Lung (tissue), 12 donors: ENCODE data around the gene AP2A2. TPM values are rescaled to one million over a fixed set of nuclear protein-coding genes. Genes with fewer than 3 reads are reported as not detected.

Experiments used
- ATAC-seq: fragments of 200-7000 bp; cut with Tn5 transposase; one replicate; pipeline ENCODE4 v1.9.1; 2020; ENCODE audit warnings: moderate number of reproducible peaks; ENCODE audit not compliant: insufficient read depth, low FRiP score
- DNase-seq, 3 donors: peaks; one replicate each; pipeline ENCODE4 v3.0.0-alpha.2; 2013 to 2017
- H3K27ac ChIP-seq, 2 donors: one replicate each; pipeline ENCODE4 v1.5.1; 2013; ENCODE audit warnings: mild to moderate bottlenecking in 2 of 2, moderate library complexity in 2 of 2, control low read depth in 1 of 2, inconsistent platforms in 1 of 2, low read depth in 1 of 2, low read length in 1 of 2
- H3K27me3 ChIP-seq, 3 donors: one replicate each; pipeline ENCODE4 v1.5.1; 2013; ENCODE audit warnings: low read length in 2 of 3; ENCODE audit not compliant: control insufficient read depth in 3 of 3, insufficient read depth in 3 of 3
- H3K36me3 ChIP-seq, 4 donors: one replicate each; pipeline ENCODE4 v1.5.1; 2013; ENCODE audit warnings: low read length in 4 of 4, mild to moderate bottlenecking in 1 of 4, moderate library complexity in 1 of 4; ENCODE audit not compliant: control insufficient read depth in 4 of 4, insufficient read depth in 4 of 4
- H3K4me1 ChIP-seq, 5 donors: one replicate each; pipeline ENCODE4 v1.5.1; 2013; ENCODE audit warnings: low read length in 5 of 5, mild to moderate bottlenecking in 2 of 5, moderate library complexity in 1 of 5; ENCODE audit not compliant: control insufficient read depth in 5 of 5, insufficient read depth in 5 of 5
- H3K4me3 ChIP-seq: one replicate; pipeline ENCODE4 v1.5.1; 2013; ENCODE audit warnings: mild to moderate bottlenecking, control low read depth, moderate library complexity
- H3K9ac ChIP-seq, 2 donors: one replicate each; pipeline ENCODE4 v1.5.1; 2013; ENCODE audit warnings: low read length in 2 of 2, control low read depth in 1 of 2; ENCODE audit not compliant: insufficient read depth in 1 of 2
- H3K9me3 ChIP-seq, 4 donors: one replicate each; pipeline ENCODE4 v1.5.1; 2013; ENCODE audit warnings: low read length in 3 of 4, mild to moderate bottlenecking in 1 of 4, moderate library complexity in 1 of 4; ENCODE audit not compliant: control insufficient read depth in 4 of 4, insufficient read depth in 3 of 4
- WGBS, 2 donors: extraction: QIAGEN DNeasy Blood & Tissue Kit; methylation state at CpG; one replicate each; pipeline ENCODE4 v1.1.7; 2013; 5-methylcytosine and 5-hydroxymethylcytosine counted together
- polyA plus RNA-seq, 2 donors: library from polyadenylated mRNA; stranded (reverse); fragments of 200-250 nt; gene quantifications; one replicate each; pipeline ENCODE4 v1.2.1, GENCODE V29; 2013
- total RNA-seq, 2 donors: library from RNA; depleted of rRNA in 1 of 2; stranded (reverse); fragments of >200 nt in 1 of 2; gene quantifications; one replicate each; pipeline ENCODE4 v1.2.1, GENCODE V29; 2014 to 2021
- TF ChIP-seq, protein P1 (sequence below): IDR thresholded peaks from 2 replicates; pipeline ENCODE4 v1.5.1; 2012; ENCODE audit warnings: mild to moderate bottlenecking; ENCODE audit errors: control extremely low read depth, extremely low read depth
- donor health status: control.
- donor health status: control.
- donor health status: Bipolar disorder and iron deficiency.
- donor health status: healthy.
- donor health status: DM: yes; HTN: yes; CAD: no.

Gene AP2A2
- total and polyA plus RNA-seq, 4 donors, result 33.8 to 93.2 (median 54.4) TPM

- Histone ChIP-seq H3K27me3 (no peaks in the 10 kb centered on the region), H3K27ac (no peak overlapping the region), H3K9me3 (no peaks in the 10 kb centered on the region), H3K36me3 (peaks cover 17 to 75% (median 27%) of the 10 kb centered on the region in 4 donors), H3K9ac (no peak overlapping the region), H3K4me1 (peaks cover 0 to 10% (median 3%) of the 10 kb centered on the region in 5 donors), H3K4me3 (no peak overlapping the region)
- ATAC-seq, result no peak
- 96 to 98% methylated on average over 15 of the region's 15 CpGs for WGBS, 2 donors
- DNase-seq, result no peak
- TF ChIP-seq, protein P1, sequence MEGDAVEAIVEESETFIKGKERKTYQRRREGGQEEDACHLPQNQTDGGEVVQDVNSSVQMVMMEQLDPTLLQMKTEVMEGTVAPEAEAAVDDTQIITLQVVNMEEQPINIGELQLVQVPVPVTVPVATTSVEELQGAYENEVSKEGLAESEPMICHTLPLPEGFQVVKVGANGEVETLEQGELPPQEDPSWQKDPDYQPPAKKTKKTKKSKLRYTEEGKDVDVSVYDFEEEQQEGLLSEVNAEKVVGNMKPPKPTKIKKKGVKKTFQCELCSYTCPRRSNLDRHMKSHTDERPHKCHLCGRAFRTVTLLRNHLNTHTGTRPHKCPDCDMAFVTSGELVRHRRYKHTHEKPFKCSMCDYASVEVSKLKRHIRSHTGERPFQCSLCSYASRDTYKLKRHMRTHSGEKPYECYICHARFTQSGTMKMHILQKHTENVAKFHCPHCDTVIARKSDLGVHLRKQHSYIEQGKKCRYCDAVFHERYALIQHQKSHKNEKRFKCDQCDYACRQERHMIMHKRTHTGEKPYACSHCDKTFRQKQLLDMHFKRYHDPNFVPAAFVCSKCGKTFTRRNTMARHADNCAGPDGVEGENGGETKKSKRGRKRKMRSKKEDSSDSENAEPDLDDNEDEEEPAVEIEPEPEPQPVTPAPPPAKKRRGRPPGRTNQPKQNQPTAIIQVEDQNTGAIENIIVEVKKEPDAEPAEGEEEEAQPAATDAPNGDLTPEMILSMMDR, result no peak
Measured at GRCh38 chr11:987671-988070, 62.0 kb downstream of the AP2A2 start.

DNA sequence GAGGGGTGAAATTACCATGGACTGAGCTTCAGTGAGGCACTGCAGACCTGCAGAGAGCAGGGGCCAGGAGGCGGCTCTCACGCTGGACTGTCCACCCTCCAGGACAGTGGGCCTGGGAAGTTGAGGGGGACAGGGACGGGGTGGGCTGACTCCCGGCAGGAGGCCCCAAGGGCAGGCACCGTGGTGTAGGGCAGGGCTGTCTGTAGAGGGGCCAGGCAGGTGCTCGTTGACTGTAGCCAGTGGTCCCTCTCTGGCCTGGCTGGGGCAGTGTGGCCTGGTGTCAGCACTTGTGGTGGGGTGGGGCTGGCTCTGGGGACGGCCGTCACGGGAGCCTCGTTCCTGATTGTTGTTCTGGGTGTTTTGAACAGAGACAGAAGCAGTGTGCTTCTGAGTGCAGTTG lies 64.4 kb downstream of the AP2A2 start:
- H3K9ac ChIP-seq, result no peak overlapping the region
- H3K27me3 ChIP-seq, result no peaks in the 10 kb centered on the region
- WGBS, 2 donors, result 91 to 92% methylated on average over 10 of the region's 10 CpGs
- peaks cover 0 to 10% (median 3%) of the 10 kb centered on the region in 5 donors for H3K4me1 ChIP-seq
- H3K36me3 ChIP-seq, result peaks cover 8 to 84% (median 23%) of the 10 kb centered on the region in 4 donors
- DNase-seq, result no peak
- H3K27ac ChIP-seq, result no peak overlapping the region
- no peak overlapping the region for H3K4me3 ChIP-seq
- TF ChIP-seq, protein P1, result no peak
- no peak for ATAC-seq
- no peaks in the 10 kb centered on the region for H3K9me3 ChIP-seq

- peaks cover 8 to 83% (median 23%) of the 10 kb centered on the region in 4 donors for H3K36me3 ChIP-seq
- H3K27ac ChIP-seq, result no peak overlapping the region
- no peak overlapping the region for H3K4me3 ChIP-seq
- peaks cover 0 to 7% (median 3%) of the 10 kb centered on the region in 5 donors for H3K4me1 ChIP-seq
- DNase-seq, result no peak
- ATAC-seq, result no peak
- TF ChIP-seq, protein P1, result no peak
- H3K27me3 ChIP-seq, result no peaks in the 10 kb centered on the region
- H3K9me3 ChIP-seq, result no peaks in the 10 kb centered on the region
- WGBS, 2 donors, result 84 to 93% methylated on average over 12 of the region's 12 CpGs
- H3K9ac ChIP-seq, result no peak overlapping the region
Measured at GRCh38 chr11:991034-991433, 65.4 kb downstream of the AP2A2 start.

- H3K27ac ChIP-seq, result no peak overlapping the region
- H3K36me3 ChIP-seq, result peaks cover 5 to 84% (median 20%) of the 10 kb centered on the region in 4 donors
- no peak for ATAC-seq
Measured at GRCh38 chr11:991711-992307, 66.1 kb downstream of the AP2A2 start.

More at GRCh38 chr11:991711-992307, 66.1 kb downstream of the AP2A2 start:
- Histone ChIP-seq H3K27me3 (no peaks in the 10 kb centered on the region), H3K9ac (no peak overlapping the region), H3K4me1 (peaks cover 0 to 6% (median 0%) of the 10 kb centered on the region in 5 donors), H3K9me3 (no peaks in the 10 kb centered on the region), H3K4me3 (no peak overlapping the region)
- 80 to 82% methylated on average over 24 of the region's 24 CpGs for WGBS, 2 donors
- TF ChIP-seq, protein P1, result no peak
- DNase-seq, result no peak
